HG03039 (cell line): ENCODE results near the gene BCAS1.
A peak's percentile ranks its signal among the peaks of the same experiment; 100 is the strongest.

ENCODE experiments used
- ATAC-seq: cut with Tn5 transposase; IDR thresholded peaks from one replicate; pipeline ENCODE4 v1.9.1; 2021; ENCODE audit warnings: mild to moderate bottlenecking, moderate library complexity; ENCODE audit not compliant: unreplicated experiment

BCAS1 gene

DNA sequence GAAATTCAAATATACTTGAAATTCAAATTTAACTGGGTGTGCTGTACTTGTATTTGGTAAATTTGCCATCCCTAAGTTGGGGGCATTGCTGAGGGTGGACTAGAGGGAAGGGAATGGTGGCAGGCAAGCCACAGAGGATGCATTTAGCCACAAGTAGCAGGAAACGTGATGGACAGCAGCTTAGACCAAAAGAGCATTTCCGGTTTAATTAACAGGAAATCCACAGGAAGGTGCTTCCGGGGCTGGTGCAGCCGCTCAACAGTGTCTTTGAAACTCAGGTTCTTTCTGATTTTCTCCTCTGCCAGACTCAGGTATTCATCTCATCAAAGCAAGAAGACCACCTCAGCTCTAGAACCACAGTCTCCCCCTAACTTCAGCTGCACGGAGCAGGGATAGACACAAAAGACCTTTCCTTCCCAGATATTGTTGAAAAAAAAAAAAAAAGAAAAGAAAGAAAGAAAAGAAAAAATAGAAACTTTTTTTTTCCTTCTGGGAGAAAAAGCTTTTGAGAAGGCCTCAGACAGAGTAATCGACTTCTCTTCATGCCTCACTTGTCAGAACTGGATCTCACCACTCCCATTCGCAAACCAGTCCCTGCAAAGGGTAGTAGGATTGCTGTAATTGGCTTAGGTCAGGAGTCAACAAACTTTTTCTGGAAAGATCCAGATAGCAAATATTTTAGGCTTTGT, 8.0 kb upstream of the BCAS1 start:
- no peak for ATAC-seq

DNA sequence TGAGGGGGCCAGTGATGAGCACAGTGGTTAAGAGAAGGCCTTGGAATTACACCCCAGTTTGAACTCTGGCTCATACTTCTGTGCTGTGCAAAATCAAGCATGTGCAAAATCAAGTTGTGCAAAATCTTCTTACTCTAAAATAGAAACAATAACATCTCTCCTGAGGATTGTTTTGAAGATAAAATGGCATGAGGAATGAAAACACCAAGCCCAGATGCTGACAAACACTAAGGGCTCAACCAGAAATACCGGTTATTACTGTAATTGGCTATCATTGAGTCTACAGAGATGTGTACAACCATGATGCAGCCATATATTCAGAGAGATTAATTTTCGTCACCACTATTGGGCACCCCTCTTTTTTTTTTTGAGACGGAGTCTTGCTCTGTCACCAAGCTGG, 5.9 kb upstream of the BCAS1 start:
- ATAC-seq = no peak

DNA sequence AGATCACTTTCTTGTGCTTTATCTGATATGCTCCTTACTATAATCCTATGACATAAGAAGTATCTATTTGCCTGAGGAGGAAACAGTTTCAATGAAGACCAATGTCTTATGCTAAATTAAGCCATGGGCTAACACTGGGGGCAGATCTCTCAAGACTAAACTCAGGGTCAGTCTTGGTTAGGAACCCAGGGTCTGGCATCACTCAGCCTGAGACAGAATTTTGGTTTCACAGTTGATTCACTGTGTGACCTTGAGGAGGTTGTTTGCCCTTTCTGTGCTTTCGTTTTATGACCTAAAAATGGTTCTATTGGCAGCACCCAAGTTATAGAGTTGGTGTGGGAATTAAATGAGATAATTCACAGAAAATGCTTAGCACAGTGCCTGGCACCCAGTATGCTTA, 4.9 kb upstream of the BCAS1 start:
- no peak for ATAC-seq

DNA sequence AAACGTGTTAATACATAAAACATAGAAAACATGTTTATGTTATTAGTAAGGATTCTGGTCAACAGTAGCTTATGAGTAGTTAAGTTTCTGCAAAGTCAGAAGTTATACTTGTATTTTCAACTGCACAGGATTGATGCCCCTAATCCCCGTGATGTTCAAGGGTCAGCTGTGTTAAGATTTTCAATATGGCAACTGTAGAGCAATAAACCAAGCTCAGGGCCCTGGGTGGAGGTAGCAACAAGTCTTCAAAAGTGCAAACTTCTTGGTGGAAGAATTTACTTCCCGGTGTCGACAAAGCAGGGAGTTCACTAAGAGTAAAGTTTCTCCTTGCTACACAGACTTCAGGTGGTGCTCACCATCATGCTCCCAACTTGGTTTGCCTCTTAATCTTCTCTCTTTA, 4.1 kb upstream of the BCAS1 start:
- no peak for ATAC-seq

DNA sequence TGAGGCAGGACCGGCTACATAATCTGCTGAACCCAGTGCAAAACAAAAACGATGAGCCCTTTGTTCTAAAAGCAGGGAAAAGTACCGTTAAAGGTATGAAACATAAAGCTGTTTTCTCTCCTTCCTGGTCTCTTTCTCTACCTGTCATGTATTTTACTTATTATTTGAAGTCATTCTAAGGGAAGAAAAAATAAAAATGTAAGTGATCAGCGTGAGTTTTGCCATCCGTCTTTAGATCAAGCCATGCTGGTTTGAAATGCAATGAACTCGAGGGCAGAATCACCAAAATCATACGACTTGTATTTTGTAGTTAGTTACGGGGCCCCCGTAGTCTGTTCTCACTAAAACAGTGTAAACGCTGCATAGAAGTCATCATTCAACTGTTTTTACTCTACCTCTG, 2.9 kb upstream of the BCAS1 start:
- ATAC-seq = no peak

DNA sequence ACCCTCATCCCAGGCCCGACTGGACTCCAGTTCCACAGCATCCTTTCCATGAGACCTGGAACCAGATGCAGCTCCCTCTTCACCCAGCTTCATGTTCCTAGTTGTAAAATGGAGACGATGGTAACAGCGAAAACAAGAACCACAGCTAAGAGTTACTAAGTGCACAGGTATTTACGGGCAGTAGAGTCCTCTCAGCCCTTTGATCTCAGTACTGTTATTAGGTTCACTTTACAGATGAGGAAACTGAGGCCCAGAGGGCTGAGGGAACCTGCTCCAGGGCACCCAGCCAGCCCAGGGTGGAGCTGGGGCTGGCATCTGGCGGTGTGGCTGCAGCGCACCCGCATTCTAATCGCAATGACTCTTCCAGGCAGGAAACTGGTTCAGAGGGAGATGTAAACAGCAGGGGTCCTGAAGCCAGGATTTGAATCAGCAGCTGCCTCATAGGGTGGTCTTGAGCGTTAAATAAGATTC, 858 bp downstream of the BCAS1 start:
- ATAC-seq = no peak

DNA sequence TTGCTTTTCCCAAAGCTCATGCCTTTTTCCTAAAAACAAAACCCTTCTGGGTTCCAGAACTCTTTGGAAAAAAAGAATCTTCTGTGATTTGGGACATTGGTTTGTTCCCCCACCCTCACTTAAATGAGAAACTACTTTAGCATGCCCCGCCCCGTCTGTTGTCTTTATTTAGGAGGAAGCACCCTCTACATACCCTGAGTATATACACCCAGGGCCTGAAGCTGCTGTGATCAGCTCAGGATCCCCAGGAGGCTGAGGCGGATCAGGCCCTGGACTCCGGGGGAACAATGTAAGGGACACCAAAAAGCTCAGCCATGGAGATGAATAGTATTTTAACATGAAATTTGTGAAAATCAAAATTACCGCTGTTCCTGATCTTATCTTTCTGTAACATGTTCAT, 1.4 kb downstream of the BCAS1 start:
- ATAC-seq = no peak

DNA sequence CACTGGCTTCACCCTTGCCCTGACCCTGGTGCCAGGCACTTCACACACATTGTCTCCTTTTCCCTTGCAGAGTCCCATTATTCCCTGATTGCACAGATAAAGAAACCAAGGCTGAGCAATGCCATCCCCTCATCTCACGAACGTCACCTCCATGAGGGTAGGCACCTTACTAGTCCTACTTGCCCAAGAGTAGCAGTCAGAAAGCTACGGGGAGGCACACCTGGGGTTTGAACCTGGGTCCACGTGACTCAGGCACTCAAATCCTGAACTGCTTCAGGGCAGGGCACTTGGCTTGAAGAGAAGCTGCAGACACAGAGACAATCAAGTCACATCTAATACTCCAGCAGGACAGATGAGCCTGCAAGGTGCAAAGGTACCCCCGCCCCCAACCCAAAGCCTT, 1.9 kb downstream of the BCAS1 start:
- ATAC-seq = no peak

DNA sequence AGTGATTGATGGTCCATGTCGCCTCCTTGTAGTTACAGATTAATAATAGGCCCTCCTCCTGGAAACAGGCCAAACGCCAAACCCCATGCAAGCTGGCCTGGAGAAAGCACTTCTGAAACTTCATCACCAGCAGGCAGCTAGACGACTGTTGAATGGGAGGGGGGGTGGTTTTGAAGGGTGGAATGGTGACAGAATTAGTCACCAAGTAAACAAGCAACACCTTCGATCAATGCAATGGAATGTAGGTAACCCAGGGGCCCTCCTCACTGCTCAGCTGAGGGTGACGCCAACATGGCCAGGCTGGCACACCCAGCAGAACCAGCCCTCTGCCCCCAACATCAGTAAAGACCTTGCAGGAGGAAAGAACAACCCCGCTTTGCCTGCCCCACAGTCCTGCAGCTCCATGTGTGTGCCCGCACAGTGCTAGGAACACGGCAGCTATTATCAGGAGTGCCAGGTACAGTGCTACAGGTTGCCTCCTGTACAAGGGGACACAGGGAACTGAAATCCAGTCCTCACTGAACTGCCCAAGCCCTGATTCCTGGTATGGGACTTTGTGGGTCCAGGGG, 2.7 kb downstream of the BCAS1 start:
- ATAC-seq = no peak

DNA sequence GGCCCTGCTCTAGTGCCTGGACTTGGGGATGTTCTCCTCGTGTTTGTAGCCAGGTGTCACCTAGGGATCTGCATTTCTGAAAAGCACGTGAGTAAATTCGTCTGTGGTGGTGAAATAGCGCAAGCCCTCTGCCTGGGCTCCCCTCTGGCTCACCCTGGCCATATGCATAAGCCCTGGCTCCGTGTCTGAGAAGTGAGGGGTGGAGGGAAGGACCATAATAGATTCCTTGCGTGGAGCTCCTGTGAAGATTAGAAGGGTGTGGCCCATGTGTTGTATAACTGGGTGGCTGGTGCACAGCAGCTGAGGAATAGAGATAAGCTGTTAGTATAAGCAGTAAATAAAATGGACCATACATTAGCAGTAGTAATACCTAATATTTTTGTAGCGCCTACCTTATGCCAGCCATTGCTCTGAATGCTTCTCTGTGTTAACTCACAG, 4.8 kb downstream of the BCAS1 start:
- no peak for ATAC-seq

DNA sequence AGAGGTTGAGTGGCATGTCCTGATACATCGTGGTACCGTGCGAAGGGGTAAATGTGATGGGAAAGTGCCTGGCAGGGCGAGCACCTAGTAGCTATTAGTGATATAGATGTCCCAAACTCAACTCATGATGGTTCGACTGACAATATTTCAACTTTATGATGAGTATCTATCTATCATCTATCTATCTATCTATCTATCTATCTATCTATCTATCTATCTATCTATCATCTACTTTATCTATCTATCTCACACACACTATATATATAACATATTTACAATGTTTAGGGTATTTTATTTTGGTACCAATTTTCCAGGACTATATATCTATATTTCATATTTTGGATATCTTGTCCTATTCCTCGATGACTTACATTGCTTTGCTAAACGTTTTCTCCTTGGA, 5.5 kb downstream of the BCAS1 start:
- ATAC-seq = no peak

DNA sequence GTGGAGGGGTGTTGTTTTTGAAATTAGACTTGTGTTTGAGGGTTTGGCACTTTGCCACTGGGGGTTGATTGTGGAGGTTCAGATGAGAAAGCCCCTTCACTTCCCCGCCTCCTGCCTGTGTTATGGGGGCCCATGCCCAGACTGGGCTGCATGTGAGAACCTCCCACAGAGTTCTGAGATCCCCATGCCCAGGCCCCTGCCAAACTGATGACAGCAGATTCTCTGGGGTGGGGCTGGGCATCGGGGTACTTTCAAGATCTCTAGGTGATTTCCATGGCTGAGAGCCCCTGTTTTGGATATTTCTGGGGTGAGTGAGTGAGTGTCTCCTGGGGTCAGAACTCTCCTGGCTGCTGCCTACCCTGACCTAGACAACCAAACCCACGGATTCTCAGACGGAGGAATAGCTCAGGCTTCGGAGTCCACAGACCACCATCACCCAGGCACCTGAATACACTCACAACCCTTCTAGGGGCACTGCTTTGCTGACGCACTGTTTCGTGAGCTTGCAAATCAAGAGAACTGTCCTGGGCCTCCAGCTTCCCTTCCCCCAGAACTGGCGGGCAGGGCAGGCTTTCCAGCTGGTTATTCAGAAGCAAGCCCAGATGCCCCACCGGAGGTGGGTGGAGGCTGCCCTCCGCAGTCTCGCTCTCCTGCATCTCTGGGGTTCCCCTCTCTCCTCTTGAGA, 6.3 kb downstream of the BCAS1 start:
- no peak for ATAC-seq

DNA sequence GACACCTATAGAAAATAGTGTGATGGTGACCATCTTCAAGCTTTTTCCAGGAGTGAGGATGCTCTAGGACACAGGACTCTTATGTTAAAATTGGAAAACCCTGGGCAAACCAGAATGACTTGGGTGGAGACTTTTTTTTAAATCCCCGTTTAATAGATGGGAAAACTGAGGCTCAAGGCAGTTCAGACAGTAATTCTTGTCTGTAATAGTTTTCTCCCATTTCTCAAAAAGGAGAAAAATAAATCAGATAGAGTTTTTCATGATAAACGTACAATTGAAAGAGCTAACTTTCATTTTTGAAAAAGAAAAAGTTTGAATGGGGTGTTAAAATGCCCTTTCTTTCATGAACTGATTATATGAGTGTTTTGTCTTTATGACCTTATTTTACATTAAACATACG, 6.8 kb downstream of the BCAS1 start:
- ATAC-seq = no peak

DNA sequence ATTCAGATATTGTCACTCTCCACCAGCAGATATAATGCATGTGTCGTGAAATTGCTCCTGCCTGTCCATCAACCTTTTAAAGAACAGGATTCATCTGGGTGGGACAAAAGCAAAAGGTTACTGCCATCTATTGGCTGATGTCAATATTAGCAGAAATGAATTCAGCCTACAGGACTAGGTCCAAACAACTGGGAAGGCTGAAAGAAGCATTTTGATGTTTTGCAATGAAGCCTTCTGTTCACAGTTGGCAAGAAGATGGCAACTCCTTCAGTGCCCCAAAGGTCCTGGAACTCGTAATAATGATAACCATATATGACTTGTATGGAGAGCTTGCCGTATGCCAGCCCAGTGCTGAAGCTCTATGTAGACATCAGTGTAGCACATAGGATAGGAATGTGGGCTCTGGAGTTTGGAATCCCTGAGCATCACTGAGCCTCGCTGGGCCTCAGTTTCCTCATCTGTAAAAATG, 7.5 kb downstream of the BCAS1 start:
- no peak for ATAC-seq

DNA sequence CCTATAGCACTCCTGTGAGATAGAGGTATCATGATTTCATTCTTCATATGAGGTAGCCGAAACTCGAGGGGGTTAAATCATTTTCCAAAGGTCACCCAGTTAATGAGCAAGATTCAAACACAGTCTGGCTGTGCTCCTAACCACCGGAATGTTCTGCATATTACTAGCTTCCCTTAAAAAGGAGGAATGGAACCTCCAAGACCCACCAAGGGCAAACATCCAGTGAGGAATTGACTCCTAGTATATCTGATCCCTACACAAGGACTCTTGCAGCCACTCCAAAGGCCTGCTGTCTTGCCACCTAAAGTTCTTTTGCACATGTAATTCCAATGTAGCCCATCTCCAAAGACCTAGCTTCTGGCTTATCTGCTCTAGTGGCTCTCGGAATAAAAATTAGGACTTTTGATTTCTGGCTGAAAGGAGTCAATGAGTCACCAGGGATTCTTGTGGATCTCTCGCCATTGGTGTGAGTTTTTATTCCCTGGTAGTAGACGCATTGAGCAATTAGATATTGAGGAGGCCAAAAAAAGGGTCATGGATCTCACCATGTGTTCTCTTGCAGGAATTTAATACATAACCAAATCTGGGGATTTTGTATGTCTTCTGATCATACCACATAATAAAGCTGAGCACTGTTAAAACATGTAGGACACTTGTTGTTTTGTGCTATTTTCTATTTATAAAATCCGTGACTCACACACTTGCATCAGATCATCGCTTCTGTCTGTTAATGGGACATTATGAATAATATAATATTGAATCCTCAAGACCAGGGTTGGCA, 9.1 kb downstream of the BCAS1 start:
- ATAC-seq = no peak

DNA sequence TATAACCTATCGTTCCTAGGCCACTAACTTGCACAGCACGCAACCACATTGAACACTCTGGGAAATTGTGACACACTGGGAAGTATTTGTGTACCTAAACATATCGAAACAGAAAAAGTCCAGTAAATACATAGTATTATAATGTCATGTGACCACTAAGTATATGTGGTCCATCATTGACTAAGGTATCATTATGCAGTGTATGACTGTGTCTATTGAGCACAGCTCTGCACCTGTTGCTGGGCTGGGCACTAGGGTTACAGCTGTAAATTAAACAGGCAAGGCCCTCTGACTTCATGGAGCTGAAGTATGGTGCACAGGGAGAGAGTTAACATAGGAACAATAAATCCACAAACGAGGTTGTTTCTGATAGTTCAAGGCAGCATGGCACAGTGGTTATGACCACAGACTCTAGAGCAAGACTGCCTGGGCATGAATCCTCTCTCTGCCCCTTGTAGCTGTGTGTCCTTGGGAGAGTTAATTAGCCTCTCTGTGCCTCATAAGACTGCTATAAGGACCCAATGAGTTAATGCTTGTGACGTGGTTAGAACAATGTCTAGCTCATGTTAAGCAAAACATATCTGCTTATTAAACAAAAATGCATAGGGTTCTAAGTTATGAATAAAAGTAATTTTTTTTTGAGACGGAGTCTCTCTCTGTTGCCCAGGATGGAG, 10.6 kb downstream of the BCAS1 start:
- no peak for ATAC-seq

DNA sequence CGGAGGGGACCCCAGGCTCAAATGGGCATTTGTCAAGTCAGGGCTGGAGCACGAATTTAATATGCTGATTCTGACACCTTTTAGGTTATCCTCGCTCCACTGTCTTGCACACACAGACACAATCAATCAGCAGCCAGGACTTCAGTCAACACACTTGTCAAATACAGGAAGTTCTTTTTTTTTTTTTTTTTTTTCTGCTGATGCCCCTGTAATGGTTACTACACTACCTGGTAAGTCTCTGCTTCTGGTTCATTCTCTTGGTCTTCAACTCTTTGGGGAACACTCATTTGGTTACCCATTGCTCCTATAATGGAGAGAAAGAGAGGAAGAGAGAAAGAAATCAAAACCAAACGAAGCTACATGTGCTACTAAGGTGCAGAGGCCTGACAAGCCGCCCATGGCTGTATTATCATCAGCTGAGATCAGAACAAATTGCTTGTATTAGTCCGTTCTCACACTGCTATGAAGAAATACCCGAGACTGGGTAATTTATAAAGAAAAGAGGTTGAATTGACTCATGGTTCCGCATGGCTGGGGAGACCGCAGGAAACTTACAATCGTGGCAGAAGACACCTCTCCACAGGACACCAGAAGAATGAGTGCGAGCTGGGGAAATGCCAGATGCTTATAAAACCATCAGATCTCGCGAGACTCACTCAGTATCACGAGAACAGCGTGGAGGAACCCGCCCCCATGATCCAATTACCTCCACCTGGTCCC, 11.8 kb downstream of the BCAS1 start:
- peak; percentile 58 for ATAC-seq

DNA sequence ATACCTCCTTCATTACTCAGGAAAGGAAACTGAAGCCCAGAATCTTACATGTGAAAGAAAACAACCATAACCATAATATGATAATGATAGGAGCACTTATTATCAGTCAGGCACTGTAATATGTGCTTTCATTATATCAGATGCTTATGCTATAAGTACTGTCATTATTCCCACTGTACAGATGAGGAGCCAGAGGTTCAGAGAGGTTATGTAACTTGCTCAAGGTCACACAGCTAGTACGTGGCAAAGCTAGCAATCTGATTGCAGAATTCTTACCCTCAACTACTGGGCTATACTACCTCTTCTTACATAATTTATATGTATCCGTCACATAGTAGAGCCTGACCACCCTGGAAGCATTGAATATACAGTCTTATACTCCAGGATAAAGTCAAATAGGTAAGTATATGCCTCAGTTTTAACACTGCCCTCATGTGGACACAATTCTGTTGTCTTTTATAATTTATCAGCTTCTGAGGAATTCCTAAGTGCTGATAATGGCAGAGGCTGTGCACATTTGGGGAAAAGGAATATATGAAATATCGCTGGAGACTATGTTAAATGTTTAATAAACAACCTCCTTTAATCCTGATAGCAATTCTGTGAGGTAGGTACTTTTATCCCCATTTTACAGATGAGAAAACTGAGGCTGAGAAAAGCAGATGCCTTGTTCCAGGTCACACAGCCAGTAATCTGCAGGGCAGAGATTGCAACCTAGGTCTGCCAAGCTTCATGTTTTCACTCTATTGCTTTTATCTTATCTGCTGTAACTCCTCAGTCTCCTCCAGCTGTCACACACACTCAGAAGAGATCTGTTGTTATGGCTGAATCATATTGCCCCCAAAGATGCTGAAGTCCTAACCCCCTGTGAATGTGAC, 13.4 kb downstream of the BCAS1 start:
- no peak for ATAC-seq

DNA sequence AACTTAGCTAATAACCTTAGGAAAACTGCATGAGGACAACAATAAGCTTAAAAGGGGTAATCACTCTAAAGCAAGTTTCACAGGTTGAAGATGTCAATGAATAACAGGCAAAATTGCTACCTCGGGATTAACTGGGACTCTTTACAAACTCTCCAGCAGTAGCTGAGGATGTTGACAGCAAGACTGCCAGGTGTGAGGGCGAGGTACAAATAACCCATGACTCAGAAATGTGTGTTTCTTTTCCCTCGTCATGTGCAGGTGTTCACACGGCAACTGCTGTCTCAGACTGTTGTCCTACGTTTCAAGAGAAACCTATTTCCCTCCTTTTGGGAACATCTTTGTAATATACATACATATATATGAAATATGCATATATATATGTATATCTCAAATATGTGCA, 15.9 kb downstream of the BCAS1 start:
- no peak for ATAC-seq
